HFFc6 (cell line): ENCODE data around the gene ZNRF3. TPM values are rescaled to one million over a fixed set of nuclear protein-coding genes. Genes with fewer than 3 reads are reported as not detected.

ENCODE experiments used
- DNase-seq: peaks from one replicate; pipeline ENCODE4 v3.0.0-alpha.2; 2018
- H3K27ac Mint-ChIP-seq: 2 replicates; pipeline ENCODE4 v1.8.0; 2020; ENCODE audit warnings: mild to moderate bottlenecking, mixed read lengths
- H3K27me3 Mint-ChIP-seq: 2 replicates; pipeline ENCODE4 v1.8.0; 2021; ENCODE audit warnings: mild to moderate bottlenecking, moderate library complexity, mixed read lengths; ENCODE audit not compliant: insufficient read depth
- H3K36me3 Mint-ChIP-seq: 2 replicates; pipeline ENCODE4 v1.8.0; 2021; ENCODE audit warnings: low read depth, mixed read lengths
- H3K4me1 Mint-ChIP-seq: 2 replicates; pipeline ENCODE4 v1.8.0; 2020; ENCODE audit warnings: low read depth, mixed read lengths
- H3K4me3 Mint-ChIP-seq: 2 replicates; pipeline ENCODE4 v1.8.0; 2020; ENCODE audit warnings: mild to moderate bottlenecking, moderate library complexity, mixed read lengths
- H3K9me3 Mint-ChIP-seq: 2 replicates; pipeline ENCODE4 v1.8.0; 2020; ENCODE audit warnings: mild to moderate bottlenecking, mixed read lengths
- CTCF ChIP-seq: fragments of 200-600 bp; sonication (generic); IDR thresholded peaks from 2 replicates; pipeline ENCODE4 v1.5.0; 2021; ENCODE audit warnings: antibody characterized with exemption, mild to moderate bottlenecking
- long read RNA-seq: library from polyadenylated mRNA; unstranded; transcript quantifications from one replicate; pipeline ENCODE4 v2.0.0, GENCODE V29; 2019
- total RNA-seq, 6 experiments: library from RNA; stranded (reverse); fragmentation: NEBNext Ultra II Directional; extraction: Animal tissue kit (Norgen Biotek cat#: 25700); gene quantifications; 2 replicates in 1 of 6; 3 replicates in 5 of 6; pipeline ENCODE4 v1.2.3, GENCODE V29; 2021

The ZNRF3 gene
- 1 to 10 TPM; 3.3 to 4.7 (median 3.6) TPM for total RNA-seq
- long read RNA-seq, partial matches to known transcripts, result 0 of 4 reads
- long read RNA-seq, other reads (novel, unspliced or antisense), result 4 of 4 reads

DNA sequence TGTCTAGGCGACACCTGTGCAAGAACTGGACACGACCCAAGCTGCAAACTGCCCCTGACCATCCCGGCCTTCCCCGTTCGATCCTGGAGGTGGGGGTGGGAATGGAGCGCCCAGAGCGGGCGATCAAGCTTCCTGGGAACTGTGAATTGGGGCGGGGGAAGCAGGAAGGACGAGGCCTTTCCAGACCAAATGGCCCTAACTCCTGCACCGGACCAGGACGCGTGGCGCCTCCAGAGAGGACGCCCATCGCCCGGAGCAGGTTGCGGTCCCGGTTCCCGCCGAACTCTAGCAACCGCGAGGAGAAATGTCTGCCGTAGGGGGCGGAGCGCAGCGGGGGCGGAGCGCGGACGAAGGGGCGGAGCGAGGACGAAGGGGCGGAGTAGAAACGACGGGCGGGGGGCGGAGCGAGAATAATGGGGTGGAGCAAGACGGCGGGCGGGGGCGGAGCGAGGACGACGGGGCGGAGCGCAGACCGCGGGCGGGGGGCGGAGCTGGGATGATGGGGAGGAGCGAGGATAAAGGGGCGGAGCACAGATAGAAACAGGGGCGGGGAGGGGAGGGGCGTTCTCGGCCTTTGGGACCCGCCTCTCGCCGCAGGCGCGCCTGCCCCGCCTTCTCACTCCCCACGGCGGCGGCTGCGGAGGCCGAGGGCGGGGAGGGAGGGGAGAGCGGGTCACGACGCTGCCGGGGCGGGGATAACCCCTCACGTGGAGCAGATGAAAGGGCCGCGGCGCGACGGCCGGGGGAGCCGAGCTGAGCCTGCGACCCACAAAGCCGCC, at the start of gene ZNRF3:
Gene ZNRF3 (plus strand): TSS at position 695 of the 779 bp plus-strand sequence. CDS start 195 bp downstream, outside the sequence.
- no peak for TF ChIP-seq CTCF
- peak; percentile 82 for DNase-seq
- Mint-ChIP-seq H3K36me3 (no peaks in the 10 kb centered on the region), H3K4me3 (peak within 1 kb of the TSS; percentile 88), H3K9me3 (no peaks in the 10 kb centered on the region), H3K4me1 (peaks cover 31% of the 10 kb centered on the region), H3K27me3 (peaks cover 2% of the 10 kb centered on the region; the same call in 1 of the 2 replicates), H3K27ac (peak within 1 kb of the TSS; percentile 71)

- H3K4me1 Mint-ChIP-seq, result no peaks in the 10 kb centered on the region
- H3K27me3 Mint-ChIP-seq, result no peaks in the 10 kb centered on the region; the same call in 1 of the 2 replicates
- no peak for TF ChIP-seq CTCF
- no peak overlapping the region for H3K27ac Mint-ChIP-seq
- no peak for DNase-seq
- no peaks in the 10 kb centered on the region for H3K36me3 Mint-ChIP-seq
- no peak overlapping the region for H3K4me3 Mint-ChIP-seq
- H3K9me3 Mint-ChIP-seq, result no peaks in the 10 kb centered on the region
Observed at GRCh38 chr22:28835630-28836189, 47.7 kb upstream of the ZNRF3 start.

- Mint-ChIP-seq H3K27me3 (no peaks in the 10 kb centered on the region; the same call in 1 of the 2 replicates), H3K9me3 (no peaks in the 10 kb centered on the region), H3K4me1 (no peaks in the 10 kb centered on the region), H3K36me3 (no peaks in the 10 kb centered on the region), H3K27ac (no peak overlapping the region), H3K4me3 (no peak overlapping the region)
- TF ChIP-seq CTCF, result no peak
- no peak for DNase-seq
Observed at GRCh38 chr22:28837640-28838039, 45.7 kb upstream of the ZNRF3 start.

- TF ChIP-seq CTCF, result no peak
- Mint-ChIP-seq H3K4me3 (no peak overlapping the region), H3K9me3 (no peaks in the 10 kb centered on the region), H3K27ac (no peak overlapping the region), H3K36me3 (no peaks in the 10 kb centered on the region), H3K4me1 (no peaks in the 10 kb centered on the region), H3K27me3 (no peaks in the 10 kb centered on the region; the same call in none of the 2 replicates)
- no peak for DNase-seq
Observed at GRCh38 chr22:28838971-28839370, 44.4 kb upstream of the ZNRF3 start.

DNA sequence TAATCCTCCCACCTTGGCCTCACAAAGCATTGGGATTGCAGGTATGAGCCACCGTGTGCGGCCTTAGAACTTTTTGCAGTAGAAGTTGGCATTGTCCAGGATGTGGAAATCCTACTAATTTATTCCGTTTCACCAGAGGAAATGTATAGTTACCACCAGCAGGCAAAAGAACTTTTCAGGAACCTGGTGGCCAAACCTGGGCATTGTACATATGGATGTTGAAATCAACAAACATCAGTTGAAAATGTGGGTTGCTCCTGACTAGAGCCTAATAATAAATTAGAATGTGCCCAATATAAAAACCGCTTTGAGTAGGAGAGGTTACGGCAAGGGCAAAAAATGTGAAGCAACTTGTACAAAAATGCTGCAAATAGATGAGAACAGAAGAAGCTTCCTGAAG, 42.3 kb upstream of the ZNRF3 start:
- Mint-ChIP-seq H3K27ac (no peak overlapping the region), H3K4me3 (no peak overlapping the region), H3K4me1 (no peaks in the 10 kb centered on the region), H3K27me3 (peaks cover 2% of the 10 kb centered on the region), H3K9me3 (peaks cover 1% of the 10 kb centered on the region), H3K36me3 (no peaks in the 10 kb centered on the region)
- peak; percentile 26 for TF ChIP-seq CTCF
- no peak for DNase-seq
